GM18867 (cell line): Measurements from ENCODE around the gene ZNF600.
"Not testable (repeated sequence)": the region's sequence is repeated elsewhere in the genome, so short reads cannot be mapped to it uniquely, and the experiment has no call there.

Source experiments
- ATAC-seq: cut with Tn5 transposase; IDR thresholded peaks from one replicate; pipeline ENCODE4 v1.9.1; 2021; ENCODE audit warnings: mild to moderate bottlenecking, moderate library complexity; ENCODE audit not compliant: unreplicated experiment

The ZNF600 gene

DNA sequence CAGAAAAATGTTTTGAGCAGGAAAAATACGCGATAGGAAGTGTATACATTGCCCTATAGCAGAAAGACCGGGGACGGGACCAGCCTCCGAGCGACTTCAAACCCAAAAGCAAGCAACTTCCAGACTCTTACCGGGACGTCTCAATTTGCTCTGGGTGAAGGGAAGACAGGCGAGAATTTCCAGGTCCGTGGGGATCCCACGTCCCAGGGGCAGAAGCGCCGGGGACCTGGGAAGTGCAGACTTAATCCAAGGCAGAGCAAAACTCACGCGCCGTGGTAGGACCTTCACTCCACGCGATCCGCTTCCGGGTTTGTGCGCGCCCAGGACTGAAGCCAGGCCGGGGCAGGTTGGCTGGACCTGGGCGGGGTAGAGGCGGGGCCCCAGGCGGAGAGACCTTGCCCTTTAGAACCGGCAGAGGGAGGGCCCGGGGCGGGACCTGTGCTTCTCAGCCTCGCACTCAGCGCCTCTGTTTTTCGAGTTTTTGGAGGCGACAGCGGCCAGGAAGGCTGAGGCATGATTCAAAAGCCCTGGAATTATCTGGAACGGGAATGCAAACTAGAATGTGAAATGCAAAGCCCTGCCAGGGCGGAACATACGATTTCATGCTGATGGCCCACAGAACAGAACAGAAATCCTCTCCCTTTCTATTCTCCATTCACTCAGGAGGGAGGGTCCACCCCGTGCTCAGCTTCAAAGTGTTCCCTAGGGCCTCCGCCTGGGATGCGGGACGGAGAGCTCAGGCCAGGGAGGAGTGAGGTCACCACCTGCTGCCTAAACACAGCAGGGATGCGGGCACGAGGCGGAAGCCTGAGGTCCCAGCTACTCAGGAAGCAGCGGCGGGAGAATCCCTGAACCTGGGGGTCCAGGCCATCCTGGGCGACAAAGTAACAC lies at the start of gene ZNF600:
Gene ZNF600, minus strand, starts transcription at position 328 of the 891 bp plus-strand sequence. CDS start 7,903 bp downstream, outside the sequence.
- peak; percentile 98 for ATAC-seq

DNA sequence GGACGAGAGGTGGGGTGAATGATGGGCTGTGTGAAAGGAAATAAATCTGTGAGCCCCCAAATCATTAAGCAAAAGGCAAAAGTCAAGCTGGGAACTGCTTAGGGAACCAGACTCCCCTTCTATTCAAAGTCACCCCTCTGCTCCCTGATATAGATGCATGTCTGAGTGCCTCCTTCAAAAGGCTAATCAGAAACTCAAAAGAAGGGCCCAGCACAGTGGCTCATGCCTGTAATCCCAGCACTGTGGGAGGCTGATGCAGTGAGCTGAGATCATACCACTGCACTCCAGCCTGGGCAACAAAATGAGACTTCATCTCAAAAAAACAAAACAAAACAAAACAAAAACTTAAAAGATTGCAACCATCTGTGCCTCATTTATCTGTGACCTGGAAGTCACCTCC lies 47.7 kb upstream of the ZNF600 start:
- ATAC-seq: not testable (repeated sequence)

GRCh38 chr19:52833541-52833940 lies 47.0 kb upstream of the ZNF600 start:
- not testable (repeated sequence) for ATAC-seq

DNA sequence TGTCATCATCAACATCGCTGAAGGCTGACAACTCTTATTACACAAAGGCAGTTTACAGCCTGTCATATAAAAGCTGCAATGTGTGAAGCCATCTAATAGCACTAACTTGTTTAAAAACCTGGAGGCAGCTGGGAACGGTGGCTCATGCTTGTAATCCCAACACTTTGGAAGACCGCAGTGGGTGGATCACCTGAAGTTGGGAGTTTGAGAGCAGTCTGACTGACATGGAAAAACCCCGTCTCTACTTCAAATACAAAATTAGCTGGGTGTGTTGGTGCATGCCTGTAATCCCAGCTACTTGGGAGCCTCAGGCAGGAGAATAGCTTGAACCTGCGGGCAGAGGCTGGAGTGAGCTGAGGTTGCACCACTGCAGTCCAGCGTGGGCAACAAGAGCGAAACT lies 43.3 kb upstream of the ZNF600 start:
- not testable (repeated sequence) for ATAC-seq

GRCh38 chr19:52825765-52826164 lies 39.2 kb upstream of the ZNF600 start:
- ATAC-seq: no peak

- no peak for ATAC-seq
Observed at GRCh38 chr19:52823676-52824075, 37.1 kb upstream of the ZNF600 start.

DNA sequence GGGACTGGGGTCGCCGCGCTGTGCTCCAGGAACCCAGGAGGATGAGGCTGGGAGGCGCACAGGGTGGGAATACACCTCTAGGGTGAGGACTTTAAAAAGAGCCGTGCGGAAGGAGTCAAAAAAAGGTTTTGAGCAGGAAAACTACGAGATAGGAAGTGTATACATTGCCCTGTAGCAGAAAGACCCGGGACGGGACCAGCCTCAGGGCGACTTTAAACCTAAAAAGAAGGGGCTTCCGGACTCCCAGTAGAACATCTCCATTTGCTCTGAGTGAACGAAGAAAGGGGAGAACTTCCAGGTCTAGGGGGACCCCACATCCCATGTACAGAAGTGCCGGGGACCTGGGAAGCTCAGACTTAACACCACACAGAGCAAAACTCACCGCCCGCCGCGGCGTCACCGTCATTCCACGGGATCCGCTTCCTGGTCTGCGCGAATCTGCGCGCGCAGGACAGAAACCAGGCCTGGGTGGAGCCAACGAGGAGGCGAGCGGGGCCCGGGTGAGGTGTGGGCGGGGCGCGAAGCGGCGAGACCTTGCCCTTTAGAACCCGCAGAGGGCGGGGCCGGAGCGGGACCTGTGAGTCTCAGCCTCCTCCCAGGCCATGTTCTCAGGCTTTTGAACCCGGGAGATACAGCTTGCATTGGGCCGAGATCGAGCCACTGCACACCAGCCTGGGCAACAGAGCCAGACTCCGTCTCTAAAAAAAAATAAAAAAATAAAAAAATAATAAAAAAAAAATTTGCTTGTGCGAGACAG lies 34.8 kb upstream of the ZNF600 start, which contains the start of gene ZNF28:
Gene ZNF28, minus strand, starts transcription at position 430 of the 757 bp plus-strand sequence. CDS start 3,675 bp downstream, outside the sequence.
- peak; percentile 99 for ATAC-seq

DNA sequence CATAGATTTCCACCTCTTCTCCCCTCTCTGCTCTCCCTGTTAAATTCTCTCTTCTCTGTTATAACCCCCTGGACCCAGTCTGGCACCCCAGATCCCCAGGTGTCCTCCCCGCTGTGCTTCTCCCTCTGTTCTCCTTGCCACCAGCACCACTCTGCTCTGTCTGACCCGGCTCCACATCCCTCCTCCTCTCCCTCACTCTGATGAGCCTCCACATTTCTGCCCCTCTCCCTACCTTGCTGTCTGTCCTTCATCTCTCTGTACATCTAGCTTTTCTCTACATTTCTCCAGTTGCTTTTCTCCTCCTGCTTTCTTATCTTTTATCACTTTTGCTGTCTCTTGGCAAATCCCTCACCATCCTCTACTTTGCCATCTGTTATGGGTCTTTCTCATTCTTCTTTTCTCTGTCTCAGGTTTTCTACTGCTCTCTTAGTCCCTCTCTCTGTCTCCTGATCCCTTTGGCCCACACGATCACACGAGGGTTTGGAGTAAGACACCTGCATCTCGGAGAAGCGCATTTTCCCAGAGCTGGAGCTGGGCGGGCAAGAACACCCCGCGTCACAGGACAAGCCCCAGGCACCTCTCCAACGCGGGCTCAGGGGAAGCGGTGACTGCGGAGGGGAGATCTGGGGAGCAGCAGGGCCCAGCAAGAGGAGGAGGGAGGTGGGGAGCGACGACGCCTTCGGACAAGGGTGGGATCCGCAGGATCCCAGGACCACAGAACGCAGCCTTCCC lies 34.0 kb upstream of the ZNF600 start:
- ATAC-seq: peak; percentile 35

DNA sequence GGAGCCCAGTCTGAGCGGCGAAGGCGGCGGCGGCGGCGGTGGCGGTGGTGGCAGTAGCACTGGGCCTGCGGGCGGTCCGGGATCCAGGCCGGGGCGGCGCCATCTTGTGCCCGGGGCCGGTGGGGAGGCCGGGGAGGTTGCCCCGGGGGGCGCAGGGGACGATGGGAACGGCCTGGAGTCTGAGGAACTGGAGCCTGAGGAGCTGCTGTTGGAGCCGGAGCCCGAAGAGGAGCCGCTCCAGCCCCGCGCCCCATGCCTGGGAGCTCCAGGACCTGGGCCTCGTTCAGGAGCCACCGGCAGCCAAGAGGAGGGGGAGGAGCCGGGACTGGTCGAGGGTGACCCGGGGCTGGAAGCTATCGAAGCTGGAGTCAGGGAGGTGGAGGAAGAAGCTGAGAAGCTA lies 23.2 kb upstream of the ZNF600 start:
- ATAC-seq: no peak

DNA sequence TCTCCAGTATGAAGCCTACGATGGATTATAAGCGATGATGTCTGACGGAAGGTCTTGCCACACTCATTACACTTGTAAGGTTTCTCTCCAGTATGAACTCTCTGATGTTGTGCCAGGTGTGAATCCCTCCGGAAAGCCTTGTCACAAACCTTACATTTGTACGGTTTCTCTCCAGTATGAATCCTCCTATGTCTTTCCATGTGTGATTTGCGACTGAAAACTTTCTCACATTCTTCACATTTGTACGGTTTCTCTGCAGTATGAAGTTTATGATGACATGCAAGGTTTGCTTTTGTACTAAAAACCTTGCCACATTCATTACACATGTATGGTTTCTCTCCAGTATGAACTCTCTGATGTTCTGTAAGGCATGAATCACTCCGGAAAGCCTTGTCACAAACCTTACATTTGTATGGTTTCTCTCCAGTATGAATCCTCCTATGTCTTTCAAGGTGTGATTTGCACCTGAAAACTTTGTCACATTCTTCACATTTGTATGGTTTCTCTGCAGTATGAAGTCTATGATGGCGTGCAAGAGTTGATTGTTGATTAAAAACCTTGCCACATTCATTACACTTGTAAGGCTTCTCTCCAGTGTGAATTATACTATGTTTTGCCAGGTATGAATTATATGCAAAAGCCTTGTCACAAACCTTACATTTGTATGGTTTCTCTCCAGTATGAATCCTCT lies 13.5 kb upstream of the ZNF600 start:
- not testable (repeated sequence) for ATAC-seq

DNA sequence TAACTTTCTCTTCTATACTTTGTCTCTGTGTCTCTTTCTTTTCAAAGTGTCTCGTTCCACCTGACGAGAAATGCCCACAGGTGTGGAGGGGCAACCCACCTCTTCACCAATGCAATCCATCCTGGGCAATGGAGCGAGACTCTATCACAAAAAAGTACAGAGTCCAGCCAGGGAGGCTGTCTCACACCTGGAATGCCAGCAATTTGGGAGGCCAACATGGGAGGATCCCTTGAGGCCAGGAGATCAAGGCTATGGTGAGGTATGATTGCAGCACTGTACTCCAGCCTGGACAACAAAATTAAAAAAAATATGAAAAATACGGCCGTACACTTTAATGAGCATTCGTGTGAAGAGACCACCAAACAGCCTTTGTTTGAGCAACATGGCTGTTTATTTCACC lies 2.8 kb upstream of the ZNF600 start:
- no peak for ATAC-seq

DNA sequence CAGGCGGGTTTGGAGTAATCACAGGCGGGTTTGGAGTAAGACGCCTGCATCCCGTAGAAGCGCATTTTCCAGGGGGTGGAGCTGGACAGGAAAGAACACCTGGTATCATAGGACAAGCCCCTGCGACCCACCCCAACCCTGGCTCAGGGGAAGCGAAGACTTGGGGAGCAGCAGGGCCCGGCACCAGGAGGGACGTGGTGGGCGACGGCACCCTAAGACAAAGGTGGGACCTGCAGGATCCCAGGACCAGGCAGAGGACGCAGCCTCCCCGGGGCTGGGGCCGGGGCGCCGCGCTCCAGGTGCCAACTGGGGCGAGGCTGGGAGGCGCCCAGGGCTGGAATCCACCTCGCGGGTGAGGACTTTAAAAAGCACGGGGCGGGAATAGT lies 520 bp downstream of the ZNF600 start:
- ATAC-seq: peak; percentile 29

- ATAC-seq: no peak
Observed at GRCh38 chr19:52785506-52785905, 1.1 kb downstream of the ZNF600 start.

DNA sequence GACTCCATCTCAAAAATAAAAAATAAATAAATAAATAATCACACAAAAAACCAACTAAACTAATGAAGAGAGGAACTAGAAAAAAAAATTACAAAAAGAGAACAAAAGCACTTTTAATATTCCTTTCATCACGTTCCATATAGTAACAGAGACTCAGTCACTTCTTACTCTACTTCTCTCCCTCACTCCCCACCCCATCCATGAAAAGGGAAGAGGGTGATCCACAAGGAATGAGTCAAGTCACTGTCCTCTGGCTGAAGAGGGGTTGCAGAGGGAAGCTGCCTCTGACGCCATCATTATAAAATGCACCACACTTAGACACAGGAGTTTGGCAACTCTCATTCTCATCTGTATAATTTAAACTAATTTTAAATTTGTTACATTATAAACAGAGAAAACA lies 3.7 kb downstream of the ZNF600 start:
- not testable (repeated sequence) for ATAC-seq

GRCh38 chr19:52778811-52779210 lies 7.8 kb downstream of the ZNF600 start:
- no peak for ATAC-seq

DNA sequence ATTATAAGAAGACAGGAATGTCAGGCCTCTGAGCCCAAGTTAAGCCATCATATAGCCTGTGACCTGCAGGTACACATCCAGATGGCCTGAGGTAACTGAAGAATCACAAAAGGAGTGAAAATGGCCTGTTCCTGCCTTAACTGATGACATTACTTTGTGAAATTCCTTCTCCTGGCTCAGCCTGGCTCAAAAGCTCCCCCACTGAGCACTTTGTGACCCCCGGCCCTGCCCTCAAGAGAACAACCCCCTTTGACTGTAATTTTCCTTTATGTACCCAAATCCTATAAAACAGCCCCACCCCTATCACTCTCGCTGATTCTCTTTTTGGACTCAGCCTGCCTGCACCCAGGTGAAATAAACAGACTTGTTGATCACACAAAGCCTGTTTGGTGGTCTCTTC lies 30.1 kb downstream of the ZNF600 start:
- ATAC-seq: not testable (repeated sequence)

DNA sequence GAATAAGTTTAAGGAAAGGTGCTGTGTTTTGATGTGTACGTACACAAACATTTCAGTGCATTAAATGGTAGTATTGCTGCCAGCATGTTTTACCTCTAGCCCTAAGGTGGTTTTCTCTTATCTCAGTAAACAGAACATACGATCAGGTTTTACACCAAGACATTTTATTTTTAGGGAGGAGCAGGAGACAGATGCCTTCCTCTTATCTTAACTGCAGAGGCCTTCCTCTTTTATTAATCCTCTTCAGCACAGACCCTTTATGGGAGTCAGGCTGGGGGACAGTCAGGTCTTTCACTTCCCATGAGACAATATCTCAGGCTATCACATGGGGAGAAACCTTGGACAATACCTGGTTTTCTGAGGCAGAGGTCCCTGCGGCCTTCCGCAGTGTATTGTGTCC lies 36.8 kb downstream of the ZNF600 start:
- ATAC-seq: no peak

DNA sequence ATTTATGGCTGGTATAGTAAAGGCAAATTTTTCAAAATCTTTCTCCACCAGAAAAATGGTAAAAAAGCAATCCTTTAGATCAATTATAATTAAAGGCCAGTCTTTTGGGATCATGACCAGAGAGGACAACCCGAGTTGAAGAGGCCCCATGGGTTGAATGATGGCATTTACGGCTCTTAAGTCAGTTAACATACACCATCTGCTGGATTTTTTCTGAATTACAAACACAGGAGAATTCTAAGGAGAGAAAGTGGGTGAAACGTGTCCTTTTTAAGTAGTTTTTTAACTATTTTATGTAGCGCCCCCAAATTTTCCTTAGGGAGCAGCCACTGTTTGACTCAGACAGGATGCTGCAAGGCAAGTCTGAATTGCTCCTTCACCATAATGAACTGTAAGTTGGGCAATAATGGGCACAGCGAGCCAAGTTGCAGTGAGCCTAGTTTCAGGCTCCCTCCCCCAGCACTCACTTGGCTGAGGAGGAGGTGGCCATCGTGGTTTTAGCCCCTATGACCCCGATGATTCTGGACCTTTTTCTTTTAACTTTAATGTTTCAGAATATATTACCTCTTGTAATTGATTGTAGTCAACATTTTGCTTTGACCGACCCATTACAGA lies 38.1 kb downstream of the ZNF600 start:
- ATAC-seq: no peak

GRCh38 chr19:52745919-52746318 lies 40.7 kb downstream of the ZNF600 start:
- not testable (repeated sequence) for ATAC-seq

DNA sequence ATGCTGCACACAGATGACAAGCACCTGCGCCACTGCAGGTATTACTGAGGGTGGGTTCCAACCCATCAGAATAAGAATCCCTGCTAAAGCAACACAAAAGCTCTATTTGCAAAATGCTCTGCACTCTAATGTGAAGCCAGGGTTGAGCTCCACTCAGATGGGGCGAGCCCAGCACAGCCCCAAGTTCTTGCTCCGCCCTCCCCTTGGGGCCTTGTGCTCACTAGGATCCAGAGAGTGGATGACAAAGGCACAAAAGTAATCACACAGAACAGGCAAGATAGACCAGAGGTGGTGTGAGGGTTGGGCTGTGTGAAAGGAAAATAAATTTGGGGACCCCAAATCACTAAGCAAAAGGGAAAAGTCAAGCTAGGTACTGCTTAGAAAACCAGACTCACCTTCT lies 43.5 kb downstream of the ZNF600 start:
- no peak for ATAC-seq
